Suprapubic skin (tissue), 4 donors: ENCODE results near the gene CMSS1. TPM values are rescaled to one million over a fixed set of nuclear protein-coding genes. Genes with fewer than 3 reads are reported as not detected.

Experiments used
- DNase-seq, 2 donors: peaks; one replicate each; pipeline ENCODE4 v3.0.0-alpha.2; 2019; ENCODE audit warnings: low spot score in 2 of 2
- H3K27ac ChIP-seq: fragments of 200-600 bp; sonication (generic); one replicate; pipeline ENCODE4 v1.5.1; 2019
- H3K27me3 ChIP-seq: fragments of 200-600 bp; sonication (generic); one replicate; pipeline ENCODE4 v1.5.1; 2019
- H3K36me3 ChIP-seq: fragments of 200-600 bp; sonication (generic); one replicate; pipeline ENCODE4 v1.5.1; 2019
- H3K4me1 ChIP-seq: fragments of 200-600 bp; sonication (generic); one replicate; pipeline ENCODE4 v1.5.1; 2019
- H3K4me3 ChIP-seq: fragments of 200-600 bp; sonication (generic); one replicate; pipeline ENCODE4 v1.5.1; 2019; ENCODE audit warnings: mild to moderate bottlenecking
- H3K9me3 ChIP-seq: fragments of 200-600 bp; sonication (generic); one replicate; pipeline ENCODE4 v1.5.1; 2019
- CTCF ChIP-seq, 2 donors: fragments of 200-600 bp in 1 of 2; fragments of 450-650 bp in 1 of 2; sonication (generic) in 1 of 2; IDR thresholded peaks; one replicate each; pipeline ENCODE4 v1.5.1; 2016 to 2019; ENCODE audit warnings: antibody characterized with exemption in 2 of 2, mild to moderate bottlenecking in 1 of 2, moderate library complexity in 1 of 2
- EP300 ChIP-seq: sonication (generic); formaldehyde crosslinking; IDR thresholded peaks from one replicate; pipeline ENCODE4 v1.6.1; 2017; ENCODE audit warnings: antibody characterized with exemption
- POLR2A ChIP-seq, 2 donors: fragments of 450-650 bp; IDR thresholded peaks; one replicate each; pipeline ENCODE4 v1.6.1; 2017; ENCODE audit warnings: antibody characterized with exemption in 2 of 2, mild to moderate bottlenecking in 2 of 2, moderate library complexity in 2 of 2
- POLR2AphosphoS5 ChIP-seq, 3 donors: sonication (generic); formaldehyde crosslinking; IDR thresholded peaks; one replicate each; pipeline ENCODE4 v1.6.1; 2017; ENCODE audit warnings: antibody characterized with exemption in 3 of 3
- WGBS: methylation state at CpG from one replicate; pipeline ENCODE4 v1.1.5; 2018; 5-methylcytosine and 5-hydroxymethylcytosine counted together
- total RNA-seq, 4 donors: library from RNA; depleted of rRNA; stranded (reverse); fragments of >200 nt; gene quantifications; one replicate each; pipeline ENCODE4 v1.1.0, GENCODE V29; 2016

CMSS1 gene
- total RNA-seq, 4 donors from 2014 or later = 13.2 to 17.1 (median 13.5) TPM

GRCh38 chr3:99934975-99935797 is 117.5 kb downstream of the CMSS1 start:
- peaks cover 48% of the 10 kb centered on the region for H3K4me1 ChIP-seq
- no peak for DNase-seq
- no peaks in the 10 kb centered on the region for H3K27me3 ChIP-seq
- no peaks in the 10 kb centered on the region for H3K36me3 ChIP-seq
- TF ChIP-seq POLR2AphosphoS5 (IDR thresholded peaks at IDR 0.05) (no peak), EP300 (no peak), POLR2A (IDR thresholded peaks at IDR 0.05) (no peak), CTCF (IDR thresholded peaks at IDR 0.05) (no peak)
- WGBS = 16% methylated on average over 4 of the region's 4 CpGs
- H3K9me3 ChIP-seq = no peaks in the 10 kb centered on the region
- peak overlapping the region; percentile 29 for H3K27ac ChIP-seq
- no peak overlapping the region for H3K4me3 ChIP-seq

GRCh38 chr3:99938270-99938911 is 120.7 kb downstream of the CMSS1 start:
- no peaks in the 10 kb centered on the region for H3K9me3 ChIP-seq
- no peak for DNase-seq
- H3K27me3 ChIP-seq = no peaks in the 10 kb centered on the region
- no peak overlapping the region for H3K27ac ChIP-seq
- H3K4me3 ChIP-seq = no peak overlapping the region
- WGBS = 38% methylated on average over 3 of the region's 3 CpGs
- H3K36me3 ChIP-seq = no peaks in the 10 kb centered on the region
- no peak for TF ChIP-seq CTCF (IDR thresholded peaks at IDR 0.05)
- TF ChIP-seq POLR2A (IDR thresholded peaks at IDR 0.05) = no peak
- TF ChIP-seq POLR2AphosphoS5 (IDR thresholded peaks at IDR 0.05) = no peak
- TF ChIP-seq EP300 = no peak
- H3K4me1 ChIP-seq = peaks cover 48% of the 10 kb centered on the region

GRCh38 chr3:99939876-99940275 is 122.2 kb downstream of the CMSS1 start:
- DNase-seq = no peak
- Histone ChIP-seq H3K9me3 (no peaks in the 10 kb centered on the region), H3K4me1 (peaks cover 52% of the 10 kb centered on the region), H3K36me3 (no peaks in the 10 kb centered on the region), H3K4me3 (no peak overlapping the region), H3K27ac (no peak overlapping the region), H3K27me3 (no peaks in the 10 kb centered on the region)
- TF ChIP-seq EP300 (no peak), POLR2A (IDR thresholded peaks at IDR 0.05) (no peak), POLR2AphosphoS5 (IDR thresholded peaks at IDR 0.05) (no peak), CTCF (IDR thresholded peaks at IDR 0.05) (no peak)
- WGBS = 77% methylated on average over 1 of the region's 1 CpG

- Histone ChIP-seq H3K4me3 (no peak overlapping the region), H3K4me1 (peaks cover 52% of the 10 kb centered on the region), H3K27me3 (no peaks in the 10 kb centered on the region), H3K27ac (no peak overlapping the region), H3K36me3 (no peaks in the 10 kb centered on the region), H3K9me3 (no peaks in the 10 kb centered on the region)
- no peak for DNase-seq
- TF ChIP-seq EP300 (no peak), CTCF (IDR thresholded peaks at IDR 0.05) (no peak), POLR2A (IDR thresholded peaks at IDR 0.05) (no peak), POLR2AphosphoS5 (IDR thresholded peaks at IDR 0.05) (no peak)
- WGBS = 83% methylated on average over 2 of the region's 2 CpGs
These were observed 122.7 kb downstream of the CMSS1 start for GRCh38 chr3:99940350-99940749.

GRCh38 chr3:99941211-99941610 is 123.5 kb downstream of the CMSS1 start:
- DNase-seq = no peak
- no peaks in the 10 kb centered on the region for H3K36me3 ChIP-seq
- H3K27ac ChIP-seq = no peak overlapping the region
- WGBS = 67% methylated on average over 1 of the region's 1 CpG
- H3K4me1 ChIP-seq = peaks cover 54% of the 10 kb centered on the region
- TF ChIP-seq POLR2A (IDR thresholded peaks at IDR 0.05) = no peak
- no peak for TF ChIP-seq POLR2AphosphoS5 (IDR thresholded peaks at IDR 0.05)
- no peak for TF ChIP-seq CTCF (IDR thresholded peaks at IDR 0.05)
- no peak for TF ChIP-seq EP300
- no peaks in the 10 kb centered on the region for H3K27me3 ChIP-seq
- no peaks in the 10 kb centered on the region for H3K9me3 ChIP-seq
- no peak overlapping the region for H3K4me3 ChIP-seq
